ENCODE measurements around the gene TRPV2. TPM values are rescaled to one million over a fixed set of nuclear protein-coding genes. Genes with fewer than 3 reads are reported as not detected.
A peak's percentile ranks its signal among the peaks of the same experiment; 100 is the strongest.

Gene TRPV2
- total and polyA plus RNA-seq, 11 donors: 5.2 to 43.5 (median 8.8) TPM

DNA sequence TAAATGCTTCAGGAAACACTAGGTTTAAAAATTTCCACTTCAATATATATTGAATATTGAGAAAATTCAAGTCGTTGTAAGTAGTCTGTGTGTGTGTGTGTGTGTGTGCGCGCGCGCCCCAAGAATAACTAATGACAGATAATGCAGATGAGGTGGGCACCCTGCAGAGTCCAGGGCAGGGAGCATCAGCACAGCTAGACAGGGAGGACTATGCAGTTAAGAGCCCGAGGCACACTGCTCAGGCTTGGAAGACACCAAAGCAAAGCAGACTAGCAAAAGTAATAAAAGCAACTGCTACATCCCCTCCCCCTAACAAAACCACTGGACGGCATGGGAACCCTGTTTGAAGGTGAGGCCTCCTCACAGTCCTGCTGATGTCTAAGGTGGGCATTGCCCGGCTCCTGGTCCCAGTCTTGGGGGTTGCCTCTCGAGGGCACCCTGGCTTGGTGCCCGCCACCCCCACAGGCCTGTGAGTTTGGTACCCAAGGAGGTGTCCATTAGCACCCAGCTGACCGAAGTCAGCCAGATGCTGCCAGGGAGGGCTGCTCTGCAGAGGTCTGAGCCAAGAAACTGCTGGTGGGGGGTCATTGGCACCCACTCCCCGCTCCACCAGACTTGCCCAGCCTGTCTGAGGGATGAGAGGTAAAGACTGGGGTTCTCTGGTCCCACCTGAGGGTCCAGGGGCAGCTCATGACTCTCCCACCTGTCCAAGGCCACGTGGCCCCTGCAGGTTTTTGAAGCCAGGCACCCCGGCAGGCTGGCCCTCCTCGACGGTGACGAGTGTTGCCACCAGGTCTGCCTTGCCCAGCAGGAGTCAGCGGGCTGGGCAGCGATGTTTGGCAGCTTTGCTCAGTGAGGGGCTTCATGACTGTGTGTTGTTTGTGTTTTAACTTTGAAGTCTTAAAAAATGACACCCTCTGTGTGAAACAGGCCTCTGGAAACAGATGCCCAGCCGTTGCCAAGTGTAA, 58.0 kb downstream of the TRPV2 start:
- DNase-seq (no peak), ATAC-seq (no peak)
- H3K27me3 ChIP-seq: no peaks in the 10 kb centered on the region
- TF ChIP-seq, protein P1, sequence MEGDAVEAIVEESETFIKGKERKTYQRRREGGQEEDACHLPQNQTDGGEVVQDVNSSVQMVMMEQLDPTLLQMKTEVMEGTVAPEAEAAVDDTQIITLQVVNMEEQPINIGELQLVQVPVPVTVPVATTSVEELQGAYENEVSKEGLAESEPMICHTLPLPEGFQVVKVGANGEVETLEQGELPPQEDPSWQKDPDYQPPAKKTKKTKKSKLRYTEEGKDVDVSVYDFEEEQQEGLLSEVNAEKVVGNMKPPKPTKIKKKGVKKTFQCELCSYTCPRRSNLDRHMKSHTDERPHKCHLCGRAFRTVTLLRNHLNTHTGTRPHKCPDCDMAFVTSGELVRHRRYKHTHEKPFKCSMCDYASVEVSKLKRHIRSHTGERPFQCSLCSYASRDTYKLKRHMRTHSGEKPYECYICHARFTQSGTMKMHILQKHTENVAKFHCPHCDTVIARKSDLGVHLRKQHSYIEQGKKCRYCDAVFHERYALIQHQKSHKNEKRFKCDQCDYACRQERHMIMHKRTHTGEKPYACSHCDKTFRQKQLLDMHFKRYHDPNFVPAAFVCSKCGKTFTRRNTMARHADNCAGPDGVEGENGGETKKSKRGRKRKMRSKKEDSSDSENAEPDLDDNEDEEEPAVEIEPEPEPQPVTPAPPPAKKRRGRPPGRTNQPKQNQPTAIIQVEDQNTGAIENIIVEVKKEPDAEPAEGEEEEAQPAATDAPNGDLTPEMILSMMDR (IDR thresholded peaks at IDR 0.05): no peak
- 88 to 94% (median 90%) methylated on average over 19 to 20 of the region's 20 CpGs for WGBS, 4 donors
- H3K4me3 ChIP-seq: no peak overlapping the region
- H3K36me3 ChIP-seq: no peaks in the 10 kb centered on the region
- intact Hi-C loops (cut with DNase I): no loop called here
- no peak overlapping the region for H3K27ac ChIP-seq
- H3K9me3 ChIP-seq: no peaks in the 10 kb centered on the region
- peaks cover 0 to 31% (median 17%) of the 10 kb centered on the region in 12 donors for H3K4me1 ChIP-seq

DNA sequence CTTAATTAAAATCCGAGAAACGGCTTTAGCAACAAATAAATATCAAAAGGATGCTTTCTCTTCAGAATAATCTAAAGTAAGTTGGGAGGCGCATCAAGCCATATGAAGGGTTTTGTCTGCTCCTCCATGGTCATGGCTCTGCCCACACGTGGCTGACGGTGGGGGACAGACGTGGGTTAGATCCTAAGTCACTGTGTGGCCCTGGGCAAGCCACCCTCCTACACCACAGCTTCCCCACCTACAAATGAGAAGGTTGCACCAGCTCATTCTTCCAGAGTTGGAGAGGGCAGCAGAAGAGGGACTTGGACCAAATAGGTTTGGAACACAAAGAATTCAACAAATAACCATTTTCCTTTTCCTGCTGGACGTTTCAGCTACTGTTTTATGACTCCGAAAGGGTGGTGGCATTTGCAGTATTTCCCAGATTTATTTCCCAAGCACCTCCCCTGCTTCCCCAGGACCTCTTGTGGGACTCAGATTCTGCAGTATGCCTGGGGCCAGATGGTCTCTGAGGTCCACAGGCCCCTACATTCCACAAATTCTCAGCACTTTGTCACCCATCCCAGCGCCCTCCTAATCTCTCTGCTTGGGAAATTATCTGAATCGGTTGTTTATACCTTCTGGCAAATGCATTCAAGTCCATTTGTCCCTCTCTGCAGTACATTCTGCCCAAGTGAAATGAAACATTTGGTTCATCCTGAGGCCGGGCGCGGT, 58.8 kb downstream of the TRPV2 start:
- TF ChIP-seq POLR2A (IDR thresholded peaks at IDR 0.05): no peak
- TF ChIP-seq, protein P1 (IDR thresholded peaks at IDR 0.05): no peak
- no peaks in the 10 kb centered on the region for H3K27me3 ChIP-seq
- WGBS, 4 donors: 71 to 89% (median 77%) methylated on average over 13 of the region's 13 CpGs
- ATAC-seq: no peak
- intact Hi-C loops (cut with DNase I): no loop called here
- no peak overlapping the region for H3K27ac ChIP-seq
- H3K36me3 ChIP-seq: no peaks in the 10 kb centered on the region
- peaks cover 0 to 31% (median 17%) of the 10 kb centered on the region in 12 donors for H3K4me1 ChIP-seq
- H3K9me3 ChIP-seq: no peaks in the 10 kb centered on the region
- H3K4me3 ChIP-seq: no peak overlapping the region
- DNase-seq: no peak

DNA sequence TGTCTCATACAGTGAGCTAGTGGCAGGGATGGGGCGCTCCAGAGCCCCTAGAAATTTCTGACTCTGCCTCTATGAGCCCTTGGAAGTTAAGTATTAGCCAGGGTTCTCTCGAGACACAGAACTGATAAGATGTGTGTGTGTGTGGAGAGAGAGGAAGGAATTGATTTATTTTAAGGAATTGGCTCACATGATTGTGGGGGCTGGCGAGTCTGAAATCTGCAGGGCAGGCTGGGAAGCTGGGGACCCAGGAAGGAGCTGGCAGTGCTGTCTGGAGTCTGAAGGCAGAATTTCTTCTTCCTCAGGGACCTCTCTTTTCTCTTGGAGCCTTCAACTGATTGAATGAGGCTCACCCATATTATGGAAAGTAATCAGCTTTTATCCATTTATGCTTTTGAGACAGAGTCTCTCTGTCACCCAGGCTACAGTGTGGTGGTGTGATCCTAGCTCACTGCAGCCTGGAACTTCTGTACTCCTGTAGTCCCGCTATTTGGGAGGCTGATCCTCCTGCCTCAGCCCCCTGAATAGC, 59.9 kb downstream of the TRPV2 start:
- no peaks in the 10 kb centered on the region for H3K9me3 ChIP-seq
- no peak for DNase-seq
- H3K36me3 ChIP-seq: no peaks in the 10 kb centered on the region
- no peak for ATAC-seq
- no peaks in the 10 kb centered on the region for H3K27me3 ChIP-seq
- TF ChIP-seq POLR2A (IDR thresholded peaks at IDR 0.05): no peak
- TF ChIP-seq, protein P1 (IDR thresholded peaks at IDR 0.05): no peak
- WGBS, 4 donors: 73 to 82% (median 80%) methylated on average over 4 of the region's 4 CpGs
- H3K4me1 ChIP-seq: peaks cover 0 to 20% (median 10%) of the 10 kb centered on the region in 12 donors
- no peak overlapping the region for H3K4me3 ChIP-seq
- intact Hi-C loops (cut with DNase I): no loop called here
- no peak overlapping the region for H3K27ac ChIP-seq

DNA sequence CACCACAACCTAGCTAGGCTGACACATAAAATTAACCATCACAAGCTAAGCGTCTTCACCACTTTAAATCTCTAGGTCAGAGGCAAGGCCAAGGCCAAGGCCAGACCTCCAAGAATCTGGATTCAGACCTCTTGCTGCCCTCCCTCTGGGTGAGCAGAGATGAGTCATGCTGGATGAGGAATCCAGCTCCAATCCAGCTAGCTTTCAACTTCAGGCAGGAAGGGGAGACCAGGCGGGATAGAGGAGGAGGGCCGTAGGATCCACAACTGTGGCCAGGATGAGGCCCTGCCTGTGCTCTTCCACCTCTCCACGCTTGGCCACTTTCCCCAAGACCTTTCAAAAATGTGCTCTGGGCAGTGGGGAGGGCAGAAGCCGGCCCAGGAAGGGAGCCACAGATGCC, 61.9 kb downstream of the TRPV2 start:
- Histone ChIP-seq H3K4me1 (peaks cover 0 to 12% (median 4%) of the 10 kb centered on the region in 12 donors), H3K36me3 (no peaks in the 10 kb centered on the region), H3K4me3 (no peak overlapping the region), H3K27ac (peak overlapping the region in 7 of 12 donors; percentile 32 to 71 (median 63)), H3K9me3 (no peaks in the 10 kb centered on the region), H3K27me3 (no peaks in the 10 kb centered on the region)
- WGBS, 4 donors: 52 to 67% (median 65%) methylated on average over 5 of the region's 5 CpGs
- intact Hi-C loops (cut with DNase I): no loop called here
- ATAC-seq: peak in 3 of 4 donors; percentile 79 to 93 (median 84)
- TF ChIP-seq POLR2A (IDR thresholded peaks at IDR 0.05): no peak
- TF ChIP-seq, protein P1 (IDR thresholded peaks at IDR 0.05): no peak
- DNase-seq: peak in 4 of 5 donors; percentile 38 to 68 (median 46)
